T-helper 17 cell (primary cell): ENCODE data around the gene TBL1X. TPM values are rescaled to one million over a fixed set of nuclear protein-coding genes. Genes with fewer than 3 reads are reported as not detected.

ENCODE experiments used
- ATAC-seq: fragments of 150-1000 bp; cut with Tn5 transposase; 2 replicates; pipeline ENCODE4 v1.10.0; 2021; ENCODE audit warnings: mild to moderate bottlenecking, moderate library complexity
- DNase-seq, 3 donors: peaks; one replicate each; pipeline versions ENCODE4 v3.0.0 to v3.0.0-alpha.2; 2020 to 2021
- H3K9me3 ChIP-seq: one replicate; pipeline ENCODE4 v1.7.0; 2013; ENCODE audit warnings: low read length, mild to moderate bottlenecking; ENCODE audit not compliant: control insufficient read depth, poor library complexity, severe bottlenecking
- H3K27ac Mint-ChIP-seq: one replicate; pipeline ENCODE4 v1.8.0; 2022; ENCODE audit warnings: mild to moderate bottlenecking, moderate library complexity, mixed read lengths
- H3K27me3 Mint-ChIP-seq: one replicate; pipeline ENCODE4 v1.8.0; 2022; ENCODE audit warnings: mixed read lengths
- H3K36me3 Mint-ChIP-seq: one replicate; pipeline ENCODE4 v1.8.0; 2022; ENCODE audit warnings: low read depth, mixed read lengths
- H3K4me1 Mint-ChIP-seq: one replicate; pipeline ENCODE4 v1.8.0; 2022; ENCODE audit warnings: mild to moderate bottlenecking, mixed read lengths
- H3K4me3 Mint-ChIP-seq: one replicate; pipeline ENCODE4 v1.8.0; 2022; ENCODE audit warnings: mild to moderate bottlenecking, moderate library complexity, mixed read lengths
- total RNA-seq, 4 donors: library from RNA in 2 of 4; stranded (reverse) in 2 of 4; gene quantifications; one replicate each; pipeline ENCODE4 v1.2.3 and lab custom pipeline; 2022 to 2026

The TBL1X gene
- total RNA-seq, 2 donors from 2014 or later = 15.7 to 20.2 TPM

GRCh38 chrX:9596837-9597236, 132.0 kb downstream of the TBL1X start:
- DNase-seq = no peak
- no peak for ATAC-seq
- Mint-ChIP-seq H3K4me1 (peaks cover 4% of the 10 kb centered on the region), H3K27me3 (no peaks in the 10 kb centered on the region), H3K4me3 (no peak overlapping the region), H3K36me3 (no peaks in the 10 kb centered on the region), H3K27ac (no peak overlapping the region)
- H3K9me3 ChIP-seq = no peaks in the 10 kb centered on the region

GRCh38 chrX:9597361-9598035, 132.6 kb downstream of the TBL1X start:
- no peak for ATAC-seq

GRCh38 chrX:9598344-9598743, 133.5 kb downstream of the TBL1X start:
- H3K4me3 Mint-ChIP-seq = no peak overlapping the region
- peaks cover 2% of the 10 kb centered on the region for H3K4me1 Mint-ChIP-seq

More at GRCh38 chrX:9597361-9598035, 132.6 kb downstream of the TBL1X start:
- no peaks in the 10 kb centered on the region for H3K9me3 ChIP-seq
- H3K4me3 Mint-ChIP-seq = no peak overlapping the region
- no peak for DNase-seq
- H3K27me3 Mint-ChIP-seq = no peaks in the 10 kb centered on the region
- peaks cover 4% of the 10 kb centered on the region for H3K4me1 Mint-ChIP-seq
- H3K27ac Mint-ChIP-seq = no peak overlapping the region
- no peaks in the 10 kb centered on the region for H3K36me3 Mint-ChIP-seq

GRCh38 chrX:9604111-9604907, 139.5 kb downstream of the TBL1X start:
- DNase-seq (no peak), ATAC-seq (no peak)
- H3K4me1 Mint-ChIP-seq = no peaks in the 10 kb centered on the region
- H3K36me3 Mint-ChIP-seq = no peaks in the 10 kb centered on the region
- H3K9me3 ChIP-seq = no peaks in the 10 kb centered on the region
- no peak overlapping the region for H3K4me3 Mint-ChIP-seq
- H3K27me3 Mint-ChIP-seq = no peaks in the 10 kb centered on the region
- H3K27ac Mint-ChIP-seq = no peak overlapping the region

More at GRCh38 chrX:9598344-9598743, 133.5 kb downstream of the TBL1X start:
- DNase-seq (no peak), ATAC-seq (no peak)
- Mint-ChIP-seq H3K27me3 (no peaks in the 10 kb centered on the region), H3K27ac (no peak overlapping the region), H3K36me3 (no peaks in the 10 kb centered on the region)
- no peaks in the 10 kb centered on the region for H3K9me3 ChIP-seq

GRCh38 chrX:9604908-9605306, 140.0 kb downstream of the TBL1X start:
- DNase-seq (no peak), ATAC-seq (no peak)
- Mint-ChIP-seq H3K4me3 (no peak overlapping the region), H3K27ac (no peak overlapping the region), H3K27me3 (no peaks in the 10 kb centered on the region), H3K36me3 (no peaks in the 10 kb centered on the region), H3K4me1 (no peaks in the 10 kb centered on the region)
- no peaks in the 10 kb centered on the region for H3K9me3 ChIP-seq

- no peaks in the 10 kb centered on the region for H3K36me3 Mint-ChIP-seq
- H3K9me3 ChIP-seq = no peaks in the 10 kb centered on the region
- H3K27ac Mint-ChIP-seq = no peak overlapping the region
- no peaks in the 10 kb centered on the region for H3K27me3 Mint-ChIP-seq
- ATAC-seq (no peak), DNase-seq (no peak)
- H3K4me1 Mint-ChIP-seq = no peaks in the 10 kb centered on the region
- no peak overlapping the region for H3K4me3 Mint-ChIP-seq
These were observed 140.6 kb downstream of the TBL1X start for GRCh38 chrX:9605484-9605883.

- Mint-ChIP-seq H3K27me3 (no peaks in the 10 kb centered on the region), H3K4me3 (no peak overlapping the region), H3K27ac (no peak overlapping the region), H3K4me1 (no peaks in the 10 kb centered on the region), H3K36me3 (no peaks in the 10 kb centered on the region)
- DNase-seq = no peak
- no peaks in the 10 kb centered on the region for H3K9me3 ChIP-seq
- ATAC-seq = no peak
These were observed 142.1 kb downstream of the TBL1X start for GRCh38 chrX:9606971-9607370.

- Mint-ChIP-seq H3K4me3 (no peak overlapping the region), H3K4me1 (no peaks in the 10 kb centered on the region), H3K27me3 (no peaks in the 10 kb centered on the region), H3K36me3 (no peaks in the 10 kb centered on the region), H3K27ac (no peak overlapping the region)
- H3K9me3 ChIP-seq = no peaks in the 10 kb centered on the region
- no peak for ATAC-seq
- DNase-seq = no peak
These were observed 144.6 kb downstream of the TBL1X start for GRCh38 chrX:9609499-9609898.

GRCh38 chrX:9609987-9610386, 145.1 kb downstream of the TBL1X start:
- ATAC-seq (no peak), DNase-seq (no peak)
- H3K27me3 Mint-ChIP-seq = no peaks in the 10 kb centered on the region
- H3K4me1 Mint-ChIP-seq = no peaks in the 10 kb centered on the region
- H3K4me3 Mint-ChIP-seq = no peak overlapping the region
- no peaks in the 10 kb centered on the region for H3K36me3 Mint-ChIP-seq
- no peaks in the 10 kb centered on the region for H3K9me3 ChIP-seq
- no peak overlapping the region for H3K27ac Mint-ChIP-seq

- Mint-ChIP-seq H3K4me1 (no peaks in the 10 kb centered on the region), H3K4me3 (no peak overlapping the region), H3K27ac (no peak overlapping the region), H3K27me3 (no peaks in the 10 kb centered on the region), H3K36me3 (no peaks in the 10 kb centered on the region)
- no peak for DNase-seq
- no peaks in the 10 kb centered on the region for H3K9me3 ChIP-seq
- no peak for ATAC-seq
These were observed 146.0 kb downstream of the TBL1X start for GRCh38 chrX:9610771-9611392.

- Mint-ChIP-seq H3K27ac (no peak overlapping the region), H3K27me3 (no peaks in the 10 kb centered on the region), H3K4me1 (no peaks in the 10 kb centered on the region), H3K36me3 (no peaks in the 10 kb centered on the region), H3K4me3 (no peak overlapping the region)
- DNase-seq = no peak
- H3K9me3 ChIP-seq = no peaks in the 10 kb centered on the region
- ATAC-seq = no peak
These were observed 146.7 kb downstream of the TBL1X start for GRCh38 chrX:9611436-9612145.

- no peak overlapping the region for H3K27ac Mint-ChIP-seq
These were observed 147.3 kb downstream of the TBL1X start for GRCh38 chrX:9612146-9612505.

GRCh38 chrX:9614016-9614415, 149.2 kb downstream of the TBL1X start:
- Mint-ChIP-seq H3K27ac (no peak overlapping the region), H3K4me3 (no peak overlapping the region), H3K4me1 (peaks cover 6% of the 10 kb centered on the region), H3K36me3 (no peaks in the 10 kb centered on the region), H3K27me3 (no peaks in the 10 kb centered on the region)
- ATAC-seq (no peak), DNase-seq (no peak)
- H3K9me3 ChIP-seq = no peaks in the 10 kb centered on the region

More at GRCh38 chrX:9612146-9612505, 147.3 kb downstream of the TBL1X start:
- no peaks in the 10 kb centered on the region for H3K27me3 Mint-ChIP-seq
- H3K36me3 Mint-ChIP-seq = no peaks in the 10 kb centered on the region
- no peaks in the 10 kb centered on the region for H3K4me1 Mint-ChIP-seq
- no peak for DNase-seq
- no peak for ATAC-seq
- H3K9me3 ChIP-seq = no peaks in the 10 kb centered on the region
- no peak overlapping the region for H3K4me3 Mint-ChIP-seq
